Upper lobe of left lung (tissue), 4 donors: ENCODE measurements around the gene TRAF3.

Experiments
- EP300 ChIP-seq, 4 donors: sonication (generic); formaldehyde crosslinking; IDR thresholded peaks; one replicate each; pipeline ENCODE4 v1.5.1; 2017; ENCODE audit warnings: antibody characterized with exemption in 4 of 4, control low read depth in 2 of 4
- POLR2A ChIP-seq, 4 donors: fragments of 450-650 bp; IDR thresholded peaks; one replicate each; pipeline ENCODE4 v1.5.1; 2016 to 2017; ENCODE audit warnings: antibody characterized with exemption in 4 of 4, mild to moderate bottlenecking in 2 of 4
- POLR2AphosphoS5 ChIP-seq, 2 donors: sonication (generic); formaldehyde crosslinking; IDR thresholded peaks; one replicate each; pipeline ENCODE4 v1.5.1; 2017; ENCODE audit warnings: antibody characterized with exemption in 2 of 2
- TF ChIP-seq, protein P1 (sequence below), 6 experiments: fragments of 450-650 bp in 4 of 6; fragments of 200-600 bp in 2 of 6; sonication (generic) in 2 of 6; IDR thresholded peaks; one replicate each; pipeline ENCODE4 v1.5.1; 2016 to 2019; ENCODE audit warnings: antibody characterized with exemption in 6 of 6

- TF ChIP-seq POLR2A (IDR thresholded peaks at IDR 0.05): no peak
- TF ChIP-seq EP300 (IDR thresholded peaks at IDR 0.05): no peak
- TF ChIP-seq, protein P1, sequence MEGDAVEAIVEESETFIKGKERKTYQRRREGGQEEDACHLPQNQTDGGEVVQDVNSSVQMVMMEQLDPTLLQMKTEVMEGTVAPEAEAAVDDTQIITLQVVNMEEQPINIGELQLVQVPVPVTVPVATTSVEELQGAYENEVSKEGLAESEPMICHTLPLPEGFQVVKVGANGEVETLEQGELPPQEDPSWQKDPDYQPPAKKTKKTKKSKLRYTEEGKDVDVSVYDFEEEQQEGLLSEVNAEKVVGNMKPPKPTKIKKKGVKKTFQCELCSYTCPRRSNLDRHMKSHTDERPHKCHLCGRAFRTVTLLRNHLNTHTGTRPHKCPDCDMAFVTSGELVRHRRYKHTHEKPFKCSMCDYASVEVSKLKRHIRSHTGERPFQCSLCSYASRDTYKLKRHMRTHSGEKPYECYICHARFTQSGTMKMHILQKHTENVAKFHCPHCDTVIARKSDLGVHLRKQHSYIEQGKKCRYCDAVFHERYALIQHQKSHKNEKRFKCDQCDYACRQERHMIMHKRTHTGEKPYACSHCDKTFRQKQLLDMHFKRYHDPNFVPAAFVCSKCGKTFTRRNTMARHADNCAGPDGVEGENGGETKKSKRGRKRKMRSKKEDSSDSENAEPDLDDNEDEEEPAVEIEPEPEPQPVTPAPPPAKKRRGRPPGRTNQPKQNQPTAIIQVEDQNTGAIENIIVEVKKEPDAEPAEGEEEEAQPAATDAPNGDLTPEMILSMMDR (IDR thresholded peaks at IDR 0.05): no peak
- no peak for TF ChIP-seq POLR2AphosphoS5 (IDR thresholded peaks at IDR 0.05)
Observed at GRCh38 chr14:102917056-102917385, 139.8 kb downstream of the TRAF3 start.
